Endothelial cell of hepatic sinusoid (primary cell): ENCODE data around the gene SPEN.
"Not testable (repeated sequence)": the region's sequence is repeated elsewhere in the genome, so short reads cannot be mapped to it uniquely, and the experiment has no call there.

Source experiments
- in situ Hi-C: cut with HindIII; loops from 2 replicates; pipeline ENCODE4 v1.10.0; 2017; ENCODE audit warnings: low sequenced_read_pairs

The SPEN gene

DNA sequence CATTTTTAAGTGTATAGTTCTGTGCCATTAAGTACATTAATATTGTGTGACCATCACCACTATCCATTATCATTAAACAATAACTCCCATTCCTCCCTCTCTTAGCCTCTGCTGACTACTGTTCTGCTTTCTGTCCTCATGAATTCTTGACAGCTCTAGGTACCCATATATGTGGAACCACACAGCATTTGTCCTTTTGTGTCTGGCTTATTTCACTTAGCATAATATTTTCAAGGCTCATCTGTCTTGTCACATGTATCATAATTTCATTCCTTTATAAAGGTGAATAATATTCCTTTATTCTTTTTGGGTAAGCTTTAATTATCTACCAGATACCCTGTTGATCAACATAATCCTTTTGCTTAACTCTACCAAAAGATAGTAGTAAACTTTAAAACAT lies 47.7 kb downstream of the SPEN start:
- in situ Hi-C loops: no loop called here

- in situ Hi-C loops: not testable (repeated sequence)
Measured at GRCh38 chr1:15896841-15897610, 49.5 kb downstream of the SPEN start.

- in situ Hi-C loops: no loop called here
Measured at GRCh38 chr1:15899266-15899665, 51.8 kb downstream of the SPEN start.

DNA sequence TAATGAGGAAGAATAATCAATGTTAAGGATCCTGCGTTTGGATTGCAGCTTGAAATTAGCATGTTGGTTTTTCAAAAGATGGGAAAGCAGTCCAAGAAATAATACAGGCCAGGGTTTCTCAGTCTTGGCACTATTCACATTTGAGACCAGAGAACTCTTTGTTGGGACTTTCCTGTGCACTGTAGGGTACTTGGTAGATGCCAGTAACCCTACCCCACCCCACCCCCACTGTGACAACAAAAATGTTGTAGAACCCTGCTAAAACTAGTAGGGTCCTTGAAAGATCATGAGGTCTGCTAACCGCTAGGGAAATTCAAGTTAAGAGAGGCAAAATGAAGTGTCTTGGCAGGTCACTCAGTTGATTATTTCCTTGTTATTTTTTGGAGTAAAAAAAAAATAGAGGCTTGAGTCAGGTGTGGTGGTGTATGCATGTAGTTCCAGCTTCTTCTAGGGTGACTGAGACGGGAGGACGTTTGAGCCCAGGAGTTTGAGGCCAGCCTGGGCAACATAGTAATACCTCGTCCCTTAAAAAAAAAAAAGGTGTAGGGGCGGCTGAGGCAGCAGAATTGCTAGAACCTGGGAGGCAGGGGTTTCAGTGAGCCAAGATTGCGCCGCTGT lies 53.3 kb downstream of the SPEN start:
- in situ Hi-C loops: no loop called here

DNA sequence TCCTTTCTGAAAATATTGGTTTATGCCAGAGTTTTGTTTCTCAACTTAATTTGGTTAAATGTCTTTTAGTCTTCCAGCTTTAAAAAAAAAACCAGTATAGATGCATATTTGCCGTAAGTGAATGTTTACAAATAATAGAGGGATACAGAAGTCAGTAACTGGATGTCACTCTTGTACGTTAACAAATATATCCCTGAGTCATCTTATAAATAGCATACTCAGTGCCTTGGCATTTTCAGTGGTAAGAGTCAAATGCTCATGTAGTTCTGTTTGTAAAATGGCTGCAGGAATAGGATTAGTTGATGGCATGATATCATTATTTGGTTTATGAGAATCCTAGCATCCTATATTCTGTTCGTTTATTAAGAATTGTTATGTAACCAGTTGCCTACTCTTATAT lies 55.4 kb downstream of the SPEN start:
- in situ Hi-C loops: no loop called here

- in situ Hi-C loops: no loop called here
Measured at GRCh38 chr1:15908597-15908996, 61.1 kb downstream of the SPEN start.

DNA sequence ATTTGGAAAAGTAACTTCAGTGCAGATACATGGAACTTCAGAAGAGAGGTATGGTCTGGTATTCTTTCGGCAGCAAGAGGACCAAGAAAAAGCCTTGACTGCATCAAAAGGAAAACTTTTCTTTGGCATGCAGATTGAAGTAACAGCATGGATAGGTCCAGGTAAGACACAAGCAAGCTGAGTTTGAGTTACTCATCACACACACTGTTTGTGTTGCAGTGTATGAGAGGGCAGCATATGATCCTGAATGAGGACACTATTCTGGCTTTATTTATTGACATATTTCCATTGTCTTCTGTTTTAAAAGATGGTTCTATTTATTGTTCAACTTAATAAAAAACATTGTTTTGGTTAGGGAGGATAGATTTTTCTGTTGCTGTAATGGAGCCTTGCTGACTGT lies 63.6 kb downstream of the SPEN start:
- in situ Hi-C loops: no loop called here

DNA sequence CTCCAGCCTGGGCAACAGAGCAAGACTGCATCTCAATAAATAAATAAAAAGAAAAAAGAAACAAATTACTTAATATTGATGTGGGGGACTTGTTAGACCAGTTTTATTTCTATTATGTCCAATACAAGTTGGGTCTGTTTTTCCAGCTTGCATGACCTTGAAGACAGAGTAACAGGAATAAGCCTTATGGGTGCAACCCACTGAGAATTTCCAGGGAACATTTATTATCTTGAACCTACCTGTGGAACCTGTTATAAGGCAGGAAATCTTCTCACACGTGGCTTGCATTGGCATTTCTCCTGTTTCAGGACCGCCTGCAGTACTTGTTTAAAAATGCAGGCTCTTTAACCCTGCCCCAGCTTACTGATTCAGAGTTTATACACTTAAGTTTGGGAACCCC lies 64.4 kb downstream of the SPEN start:
- in situ Hi-C loops: no loop called here

DNA sequence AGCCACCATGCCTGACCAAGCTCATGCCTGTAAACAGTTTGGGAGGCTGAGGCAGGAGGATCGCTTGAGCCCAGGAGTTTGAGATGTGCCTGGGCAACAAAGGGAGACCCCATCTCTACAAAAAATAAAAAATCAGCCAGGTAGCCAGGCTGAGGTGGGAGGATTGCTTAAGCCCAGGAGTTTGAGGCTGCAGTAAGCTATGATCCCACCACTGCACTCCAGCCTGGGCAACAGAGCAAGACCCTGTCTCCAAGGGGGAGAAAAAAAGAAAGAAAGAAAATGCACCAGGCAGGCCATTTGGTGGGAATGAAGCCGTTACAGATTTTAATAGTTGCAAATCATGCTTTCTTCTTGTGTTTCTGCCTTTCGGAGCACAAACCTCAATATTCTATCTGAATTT lies 66.1 kb downstream of the SPEN start:
- in situ Hi-C loops: not testable (repeated sequence)

GRCh38 chr1:15915991-15916390 lies 68.5 kb downstream of the SPEN start:
- in situ Hi-C loops: no loop called here

DNA sequence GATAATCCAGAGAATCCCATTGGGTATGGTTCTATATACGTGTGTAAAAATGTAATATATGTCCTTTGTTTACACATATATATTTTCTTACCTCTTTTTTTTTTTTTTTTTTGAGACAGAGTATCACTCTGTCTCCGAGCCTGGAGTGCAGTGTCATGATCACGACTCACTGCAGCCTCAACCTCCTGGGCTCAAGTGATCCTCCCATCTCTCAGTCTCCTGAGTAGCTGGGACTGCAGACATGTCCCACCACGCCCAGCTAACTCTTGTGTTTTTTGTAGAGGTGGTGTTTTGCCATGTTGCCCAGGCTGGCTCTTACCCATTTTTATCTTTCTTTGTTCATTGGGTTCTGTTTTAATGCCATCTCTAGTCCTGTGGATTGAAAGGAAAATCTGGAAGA lies 68.9 kb downstream of the SPEN start:
- in situ Hi-C loops: no loop called here

DNA sequence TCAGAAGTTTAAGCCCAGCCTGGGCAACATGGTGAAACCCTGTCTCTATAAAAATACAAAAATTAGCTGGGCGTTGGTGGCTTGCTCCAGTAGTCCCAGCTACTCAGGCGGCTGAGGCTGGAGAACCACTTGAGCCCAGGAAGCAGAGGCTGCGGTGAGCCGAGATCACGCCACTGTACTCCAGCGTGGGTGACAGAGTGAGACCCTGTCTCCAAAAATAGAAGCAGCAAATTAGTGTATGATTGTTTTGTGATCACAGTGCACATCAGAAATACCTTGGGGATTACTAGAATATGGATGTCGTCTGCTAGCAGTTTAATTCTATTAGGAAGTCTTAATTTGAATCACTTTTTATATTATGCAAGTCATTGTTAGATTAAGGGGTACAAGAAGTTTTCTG lies 69.4 kb downstream of the SPEN start:
- in situ Hi-C loops: no loop called here

GRCh38 chr1:15918962-15919715 lies 71.6 kb downstream of the SPEN start:
- in situ Hi-C loops: no loop called here

DNA sequence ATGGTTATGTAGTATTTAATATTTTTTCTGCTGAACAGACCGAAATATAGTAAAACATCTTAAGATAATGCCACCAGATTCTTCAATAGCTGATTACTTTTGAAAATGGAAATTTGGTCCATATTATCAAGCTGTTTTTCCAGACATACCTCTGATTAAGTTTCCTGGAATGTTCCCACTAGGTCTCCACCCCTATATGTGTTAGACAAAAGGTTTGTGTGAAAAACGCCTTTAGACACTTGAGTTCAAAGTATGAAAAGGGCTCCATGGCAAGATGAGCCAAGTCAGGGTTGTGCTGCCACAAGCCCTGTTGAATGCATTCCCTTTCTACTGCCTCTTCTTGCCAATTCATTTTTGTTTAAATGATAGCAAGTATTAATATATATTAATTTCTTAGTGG lies 75.7 kb downstream of the SPEN start:
- in situ Hi-C loops: no loop called here

- in situ Hi-C loops: not testable (repeated sequence)
Measured at GRCh38 chr1:15926448-15926847, 78.9 kb downstream of the SPEN start.

DNA sequence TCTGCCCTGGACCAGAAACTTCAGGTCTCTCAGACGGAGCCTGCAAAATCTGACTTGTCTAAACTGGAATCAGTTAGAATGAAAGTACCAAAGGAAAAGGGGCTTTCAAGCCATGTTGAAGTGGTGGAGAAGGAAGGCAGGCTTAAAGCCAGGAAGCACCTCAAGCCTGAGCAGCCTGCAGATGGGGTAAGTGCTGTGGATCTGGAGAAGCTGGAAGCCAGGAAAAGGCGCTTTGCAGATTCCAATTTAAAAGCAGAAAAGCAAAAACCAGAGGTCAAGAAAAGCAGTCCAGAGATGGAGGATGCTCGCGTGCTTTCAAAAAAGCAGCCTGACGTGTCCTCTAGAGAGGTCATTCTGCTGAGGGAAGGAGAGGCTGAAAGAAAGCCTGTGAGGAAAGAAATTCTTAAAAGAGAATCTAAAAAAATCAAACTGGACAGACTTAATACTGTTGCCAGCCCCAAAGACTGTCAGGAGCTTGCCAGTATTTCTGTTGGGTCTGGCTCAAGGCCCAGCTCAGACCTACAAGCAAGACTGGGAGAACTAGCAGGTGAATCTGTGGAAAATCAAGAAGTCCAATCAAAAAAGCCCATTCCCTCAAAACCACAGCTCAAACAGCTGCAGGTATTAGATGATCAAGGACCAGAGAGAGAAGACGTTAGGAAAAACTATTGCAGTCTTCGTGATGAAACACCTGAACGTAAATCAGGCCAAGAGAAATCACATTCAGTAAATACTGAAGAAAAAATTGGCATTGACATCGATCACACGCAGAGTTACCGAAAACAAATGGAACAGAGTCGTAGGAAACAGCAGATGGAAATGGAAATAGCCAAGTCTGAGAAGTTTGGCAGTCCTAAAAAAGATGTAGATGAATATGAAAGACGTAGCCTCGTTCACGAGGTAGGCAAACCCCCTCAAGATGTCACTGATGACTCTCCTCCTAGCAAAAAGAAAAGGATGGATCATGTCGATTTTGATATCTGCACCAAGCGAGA lies 81.8 kb downstream of the SPEN start:
- in situ Hi-C loops: no loop called here

DNA sequence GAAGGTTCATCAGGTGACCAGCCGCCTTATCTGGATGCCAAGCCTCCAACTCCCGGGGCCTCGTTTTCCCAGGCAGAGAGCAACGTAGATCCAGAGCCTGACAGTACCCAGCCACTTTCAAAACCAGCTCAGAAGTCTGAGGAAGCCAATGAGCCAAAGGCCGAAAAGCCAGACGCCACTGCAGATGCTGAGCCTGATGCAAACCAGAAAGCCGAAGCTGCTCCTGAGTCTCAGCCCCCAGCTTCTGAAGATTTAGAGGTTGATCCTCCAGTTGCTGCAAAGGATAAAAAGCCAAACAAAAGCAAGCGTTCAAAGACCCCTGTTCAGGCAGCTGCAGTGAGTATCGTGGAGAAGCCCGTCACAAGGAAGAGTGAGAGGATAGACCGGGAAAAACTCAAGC lies 83.9 kb downstream of the SPEN start:
- in situ Hi-C loops: no loop called here

DNA sequence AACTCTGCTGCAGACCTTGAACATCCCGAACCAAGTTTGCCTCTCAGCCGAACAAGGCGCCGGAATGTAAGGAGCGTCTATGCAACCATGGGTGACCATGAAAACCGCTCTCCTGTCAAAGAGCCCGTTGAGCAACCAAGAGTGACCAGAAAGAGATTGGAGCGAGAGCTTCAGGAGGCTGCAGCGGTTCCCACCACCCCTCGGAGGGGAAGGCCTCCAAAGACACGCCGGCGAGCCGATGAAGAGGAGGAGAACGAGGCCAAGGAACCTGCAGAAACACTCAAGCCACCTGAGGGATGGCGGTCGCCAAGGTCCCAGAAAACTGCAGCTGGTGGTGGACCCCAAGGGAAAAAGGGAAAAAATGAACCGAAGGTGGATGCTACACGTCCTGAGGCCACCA lies 84.4 kb downstream of the SPEN start:
- in situ Hi-C loops: no loop called here

DNA sequence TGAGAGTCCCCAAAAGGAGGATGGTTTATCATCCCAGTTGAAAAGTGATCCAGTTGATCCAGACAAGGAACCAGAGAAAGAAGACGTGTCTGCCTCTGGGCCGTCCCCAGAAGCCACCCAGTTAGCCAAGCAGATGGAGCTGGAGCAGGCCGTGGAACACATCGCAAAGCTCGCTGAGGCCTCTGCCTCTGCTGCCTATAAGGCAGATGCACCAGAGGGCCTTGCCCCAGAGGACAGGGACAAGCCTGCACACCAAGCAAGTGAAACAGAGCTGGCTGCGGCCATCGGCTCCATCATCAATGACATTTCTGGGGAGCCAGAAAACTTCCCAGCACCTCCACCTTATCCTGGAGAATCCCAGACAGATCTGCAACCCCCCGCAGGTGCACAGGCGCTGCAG lies 85.1 kb downstream of the SPEN start:
- in situ Hi-C loops: no loop called here

DNA sequence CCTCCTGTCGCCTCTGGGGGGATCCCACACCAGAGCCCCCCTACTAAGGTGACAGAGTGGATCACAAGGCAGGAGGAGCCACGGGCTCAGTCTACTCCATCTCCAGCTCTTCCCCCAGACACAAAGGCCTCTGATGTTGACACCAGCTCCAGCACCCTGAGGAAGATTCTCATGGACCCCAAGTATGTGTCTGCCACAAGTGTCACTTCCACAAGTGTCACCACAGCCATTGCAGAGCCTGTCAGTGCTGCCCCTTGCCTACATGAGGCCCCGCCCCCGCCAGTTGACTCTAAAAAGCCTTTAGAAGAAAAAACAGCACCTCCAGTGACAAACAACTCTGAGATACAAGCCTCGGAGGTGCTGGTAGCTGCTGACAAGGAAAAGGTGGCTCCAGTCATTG lies 86.2 kb downstream of the SPEN start:
- in situ Hi-C loops: no loop called here
